Measurements from ENCODE around the gene RTP5.
"Not testable (repeated sequence)": the region's sequence is repeated elsewhere in the genome, so short reads cannot be mapped to it uniquely, and the experiment has no call there.

RTP5 gene

GRCh38 chr2:241908686-241909420, 39.3 kb downstream of the RTP5 start:
- no peak overlapping the region for H3K9ac ChIP-seq (ENCODE audit: low read length)
- H3K27me3 ChIP-seq (ENCODE audit: control insufficient read depth, insufficient read depth, low read length): no peaks in the 10 kb centered on the region
- H3K27ac ChIP-seq (ENCODE audit: low read depth, low read length): no peak overlapping the region
- H3K9me3 ChIP-seq (ENCODE audit: control insufficient read depth, insufficient read depth, low read depth, low read length): peaks cover 4% of the 10 kb centered on the region; the same call in 1 of the 2 replicates
- no peak overlapping the region for H3K4me3 ChIP-seq (ENCODE audit: low read depth, low read length)
- peaks cover 11% of the 10 kb centered on the region; the same call in 1 of the 2 replicates for H3K4me1 ChIP-seq (ENCODE audit: control insufficient read depth, insufficient read depth, low read length)
- no peaks in the 10 kb centered on the region for H3K36me3 ChIP-seq (ENCODE audit: control insufficient read depth, insufficient read depth, low read length)

GRCh38 chr2:241909769-241910168, 40.2 kb downstream of the RTP5 start:
- Histone ChIP-seq H3K9me3 (ENCODE audit: control insufficient read depth, insufficient read depth, low read depth, low read length) (peaks cover 6% of the 10 kb centered on the region; the same call in 1 of the 2 replicates), H3K27ac (ENCODE audit: low read depth, low read length) (no peak overlapping the region), H3K4me1 (ENCODE audit: control insufficient read depth, insufficient read depth, low read length) (peaks cover 11% of the 10 kb centered on the region; the same call in 1 of the 2 replicates), H3K36me3 (ENCODE audit: control insufficient read depth, insufficient read depth, low read length) (no peaks in the 10 kb centered on the region), H3K9ac (ENCODE audit: low read length) (no peak overlapping the region), H3K4me3 (ENCODE audit: low read depth, low read length) (no peak overlapping the region), H3K27me3 (ENCODE audit: control insufficient read depth, insufficient read depth, low read length) (no peaks in the 10 kb centered on the region)

GRCh38 chr2:241910604-241911520, 41.3 kb downstream of the RTP5 start:
- Histone ChIP-seq H3K9me3 (ENCODE audit: control insufficient read depth, insufficient read depth, low read depth, low read length) (peaks cover 6% of the 10 kb centered on the region; the same call in 1 of the 2 replicates), H3K27ac (ENCODE audit: low read depth, low read length) (no peak overlapping the region), H3K9ac (ENCODE audit: low read length) (no peak overlapping the region), H3K4me1 (ENCODE audit: control insufficient read depth, insufficient read depth, low read length) (peaks cover 11% of the 10 kb centered on the region; the same call in 1 of the 2 replicates), H3K4me3 (ENCODE audit: low read depth, low read length) (no peak overlapping the region), H3K36me3 (ENCODE audit: control insufficient read depth, insufficient read depth, low read length) (no peaks in the 10 kb centered on the region), H3K27me3 (ENCODE audit: control insufficient read depth, insufficient read depth, low read length) (no peaks in the 10 kb centered on the region)

- Histone ChIP-seq H3K9ac (ENCODE audit: low read length) (no peak overlapping the region), H3K4me3 (ENCODE audit: low read depth, low read length) (no peak overlapping the region), H3K27ac (ENCODE audit: low read depth, low read length) (no peak overlapping the region), H3K4me1 (ENCODE audit: control insufficient read depth, insufficient read depth, low read length) (peaks cover 11% of the 10 kb centered on the region; the same call in 1 of the 2 replicates), H3K9me3 (ENCODE audit: control insufficient read depth, insufficient read depth, low read depth, low read length) (peaks cover 6% of the 10 kb centered on the region; the same call in 1 of the 2 replicates), H3K36me3 (ENCODE audit: control insufficient read depth, insufficient read depth, low read length) (no peaks in the 10 kb centered on the region), H3K27me3 (ENCODE audit: control insufficient read depth, insufficient read depth, low read length) (no peaks in the 10 kb centered on the region)
Measured at GRCh38 chr2:241911551-241911950, 42.0 kb downstream of the RTP5 start.

- Histone ChIP-seq H3K27ac (ENCODE audit: low read depth, low read length) (no peak overlapping the region), H3K9me3 (ENCODE audit: control insufficient read depth, insufficient read depth, low read depth, low read length) (peaks cover 6% of the 10 kb centered on the region; the same call in 1 of the 2 replicates), H3K4me1 (ENCODE audit: control insufficient read depth, insufficient read depth, low read length) (peaks cover 11% of the 10 kb centered on the region; the same call in 1 of the 2 replicates), H3K9ac (ENCODE audit: low read length) (no peak overlapping the region), H3K36me3 (ENCODE audit: control insufficient read depth, insufficient read depth, low read length) (no peaks in the 10 kb centered on the region), H3K27me3 (ENCODE audit: control insufficient read depth, insufficient read depth, low read length) (no peaks in the 10 kb centered on the region), H3K4me3 (ENCODE audit: low read depth, low read length) (no peak overlapping the region)
Measured at GRCh38 chr2:241912021-241912555, 42.6 kb downstream of the RTP5 start.

GRCh38 chr2:241913703-241914102, 44.2 kb downstream of the RTP5 start:
- peaks cover 11% of the 10 kb centered on the region; the same call in 1 of the 2 replicates for H3K4me1 ChIP-seq (ENCODE audit: control insufficient read depth, insufficient read depth, low read length)
- no peak overlapping the region for H3K4me3 ChIP-seq (ENCODE audit: low read depth, low read length)
- H3K36me3 ChIP-seq (ENCODE audit: control insufficient read depth, insufficient read depth, low read length): no peaks in the 10 kb centered on the region
- peaks cover 6% of the 10 kb centered on the region; the same call in 1 of the 2 replicates for H3K9me3 ChIP-seq (ENCODE audit: control insufficient read depth, insufficient read depth, low read depth, low read length)
- H3K27ac ChIP-seq (ENCODE audit: low read depth, low read length): no peak overlapping the region
- no peaks in the 10 kb centered on the region for H3K27me3 ChIP-seq (ENCODE audit: control insufficient read depth, insufficient read depth, low read length)
- no peak overlapping the region for H3K9ac ChIP-seq (ENCODE audit: low read length)

GRCh38 chr2:241914542-241914941, 45.0 kb downstream of the RTP5 start:
- H3K4me1 ChIP-seq (ENCODE audit: control insufficient read depth, insufficient read depth, low read length): peaks cover 11% of the 10 kb centered on the region; the same call in 1 of the 2 replicates
- H3K27ac ChIP-seq (ENCODE audit: low read depth, low read length): no peak overlapping the region
- no peaks in the 10 kb centered on the region for H3K36me3 ChIP-seq (ENCODE audit: control insufficient read depth, insufficient read depth, low read length)
- H3K27me3 ChIP-seq (ENCODE audit: control insufficient read depth, insufficient read depth, low read length): no peaks in the 10 kb centered on the region
- no peak overlapping the region for H3K4me3 ChIP-seq (ENCODE audit: low read depth, low read length)
- no peak overlapping the region for H3K9ac ChIP-seq (ENCODE audit: low read length)
- H3K9me3 ChIP-seq (ENCODE audit: control insufficient read depth, insufficient read depth, low read depth, low read length): peaks cover 6% of the 10 kb centered on the region; the same call in 1 of the 2 replicates

GRCh38 chr2:241921631-241922030, 52.1 kb downstream of the RTP5 start:
- H3K27ac ChIP-seq (ENCODE audit: low read depth, low read length); H3K9ac ChIP-seq (ENCODE audit: low read length); H3K27me3 ChIP-seq (ENCODE audit: control insufficient read depth, insufficient read depth, low read length); H3K4me3 ChIP-seq (ENCODE audit: low read depth, low read length); H3K36me3 ChIP-seq (ENCODE audit: control insufficient read depth, insufficient read depth, low read length); H3K9me3 ChIP-seq (ENCODE audit: control insufficient read depth, insufficient read depth, low read depth, low read length); H3K4me1 ChIP-seq (ENCODE audit: control insufficient read depth, insufficient read depth, low read length): not testable (repeated sequence)

- H3K9ac ChIP-seq (ENCODE audit: low read length): no peak overlapping the region
- no peaks in the 10 kb centered on the region; the same call in 1 of the 2 replicates for H3K27me3 ChIP-seq (ENCODE audit: control insufficient read depth, insufficient read depth, low read length)
- H3K27ac ChIP-seq (ENCODE audit: low read depth, low read length): no peak overlapping the region
- no peak overlapping the region for H3K4me3 ChIP-seq (ENCODE audit: low read depth, low read length)
- no peaks in the 10 kb centered on the region for H3K9me3 ChIP-seq (ENCODE audit: control insufficient read depth, insufficient read depth, low read depth, low read length)
- H3K36me3 ChIP-seq (ENCODE audit: control insufficient read depth, insufficient read depth, low read length): no peaks in the 10 kb centered on the region
- peaks cover 4% of the 10 kb centered on the region; the same call in 1 of the 2 replicates for H3K4me1 ChIP-seq (ENCODE audit: control insufficient read depth, insufficient read depth, low read length)
Measured at GRCh38 chr2:241922411-241922810, 52.9 kb downstream of the RTP5 start.

GRCh38 chr2:241922816-241923601, 53.5 kb downstream of the RTP5 start:
- H3K9me3 ChIP-seq (ENCODE audit: control insufficient read depth, insufficient read depth, low read depth, low read length); H3K36me3 ChIP-seq (ENCODE audit: control insufficient read depth, insufficient read depth, low read length); H3K27ac ChIP-seq (ENCODE audit: low read depth, low read length); H3K27me3 ChIP-seq (ENCODE audit: control insufficient read depth, insufficient read depth, low read length); H3K4me1 ChIP-seq (ENCODE audit: control insufficient read depth, insufficient read depth, low read length); H3K9ac ChIP-seq (ENCODE audit: low read length); H3K4me3 ChIP-seq (ENCODE audit: low read depth, low read length): not testable (repeated sequence)
